HCT116 (cell line): ENCODE results near the gene ATP4A. TPM values are rescaled to one million over a fixed set of nuclear protein-coding genes. Genes with fewer than 3 reads are reported as not detected.
A peak's percentile ranks its signal among the peaks of the same experiment; 100 is the strongest.

ENCODE experiments used
- ATAC-seq: fragments of 200-7000 bp; cut with Tn5 transposase; 2 replicates; pipeline ENCODE4 v1.9.1; 2020; ENCODE audit warnings: mild to moderate bottlenecking, moderate library complexity
- BruUV-seq: library from RNA; stranded (reverse); fragments of 400-500 nt; replicated peaks from 2 replicates; lab custom pipeline; 2021; lab: Mats Ljungman, UMichigan
- CTCF ChIA-PET: fragments of 300-600 bp; sonication (Branson Sonifier 250); formaldehyde crosslinking; loops from one replicate; lab custom pipeline; 2021; ENCODE audit warnings: antibody characterized with exemption; lab: Charles Lee
- POLR2A ChIA-PET: fragments of 300-600, 350-600 bp; sonication (Branson Sonifier 250); formaldehyde crosslinking; loops from one replicate; lab custom pipeline; 2021; ENCODE audit warnings: antibody characterized with exemption; lab: Charles Lee
- RAD21 ChIA-PET, 2 experiments: fragments of 300-600 bp; sonication (Branson Sonifier 250); formaldehyde crosslinking; loops; one replicate each; lab custom pipeline; 2023; ENCODE audit warnings: low total read pairs in 2 of 2; ENCODE audit not compliant: uncharacterized antibody in 2 of 2, unreplicated experiment in 2 of 2, low non-redundant PET in 1 of 2; lab: Charles Lee
- DNase-seq: peaks from one replicate; pipeline ENCODE4 v3.0.0-alpha.2; 2010; ENCODE audit warnings: low read depth, low spot score
- H2AFZ ChIP-seq: fragments of 200-600 bp; shearing (Covaris generic), sonication (generic); 2 replicates; pipeline ENCODE4 v1.6.1; 2017; ENCODE audit warnings: low read depth, mixed run types, mixed read lengths, antibody characterized with exemption, low read length; ENCODE audit not compliant: poor library complexity, severe bottlenecking
- H3K27ac ChIP-seq: 2 replicates; pipeline ENCODE4 v1.5.1; 2012; ENCODE audit warnings: low read depth, low read length
- H3K27me3 ChIP-seq: fragments of 200-600 bp; sonication (generic); 2 replicates; pipeline ENCODE4 v1.6.1; 2016; ENCODE audit warnings: mixed run types, low read length, mixed read lengths; ENCODE audit not compliant: insufficient read depth
- H3K36me3 ChIP-seq, 2 experiments: fragments of 200-500 bp in 1 of 2; fragments of 200-600 bp in 1 of 2; sonication (Bioruptor generic) in 1 of 2; sonication (generic) in 1 of 2; 2 replicates each; pipeline versions ENCODE4 v1.5.1 to v1.6.1; 2014 to 2016; ENCODE audit warnings: low read length in 2 of 2, inconsistent platforms in 1 of 2, mixed read lengths in 1 of 2, mixed run types in 1 of 2; ENCODE audit not compliant: insufficient read depth in 2 of 2, control insufficient read depth in 1 of 2
- H3K4me1 ChIP-seq, 2 experiments: fragments of 200-600 bp in 1 of 2; sonication (generic) in 1 of 2; 2 replicates each; pipeline versions ENCODE4 v1.5.1 to v1.6.1; 2012 to 2017; ENCODE audit warnings: low read length in 2 of 2, inconsistent platforms in 1 of 2, mild to moderate bottlenecking in 1 of 2, mixed read lengths in 1 of 2, mixed run types in 1 of 2, moderate library complexity in 1 of 2; ENCODE audit not compliant: insufficient read depth in 2 of 2, control insufficient read depth in 1 of 2
- H3K4me2 ChIP-seq: fragments of 200-600 bp; sonication (generic); 2 replicates; pipeline ENCODE4 v1.6.1; 2017; ENCODE audit warnings: mixed run types, low read length, mixed read lengths
- H3K4me3 ChIP-seq, 2 experiments: fragments of 200-600 bp in 1 of 2; sonication (generic) in 1 of 2; replicated peaks in 1 of 2; 2 replicates each; pipeline ENCODE4 v1.5.1; 2011 to 2016; ENCODE audit warnings: low read length in 2 of 2, control low read depth in 1 of 2, low read depth in 1 of 2, mild to moderate bottlenecking in 1 of 2, mixed read lengths in 1 of 2, mixed run types in 1 of 2
- H3K79me2 ChIP-seq: fragments of 200-600 bp; sonication (generic); 2 replicates; pipeline ENCODE4 v1.6.1; 2017; ENCODE audit warnings: mild to moderate bottlenecking, mixed run types, low read length, moderate library complexity, mixed read lengths; ENCODE audit not compliant: insufficient read depth
- H3K9ac ChIP-seq: fragments of 200-600 bp; sonication (generic); 2 replicates; pipeline ENCODE4 v1.6.1; 2016; ENCODE audit warnings: low read length, mixed read lengths
- H3K9me2 ChIP-seq: fragments of 200-600 bp; sonication (generic), shearing (Covaris generic); 2 replicates; pipeline ENCODE4 v1.6.1; 2017; ENCODE audit warnings: mixed run types, mild to moderate bottlenecking, moderate library complexity; ENCODE audit not compliant: insufficient read depth
- H3K9me3 ChIP-seq, 2 experiments: fragments of 200-500 bp in 1 of 2; fragments of 200-600 bp in 1 of 2; sonication (Bioruptor generic) in 1 of 2; sonication (generic) in 1 of 2; 2 replicates each; pipeline ENCODE4 v1.6.1; 2014 to 2017; ENCODE audit warnings: low read length in 2 of 2, mixed read lengths in 2 of 2, inconsistent platforms in 1 of 2, low read depth in 1 of 2, mild to moderate bottlenecking in 1 of 2, mixed run types in 1 of 2, moderate library complexity in 1 of 2; ENCODE audit not compliant: control insufficient read depth in 1 of 2, insufficient read depth in 1 of 2
- H4K20me1 ChIP-seq: fragments of 200-600 bp; sonication (generic), shearing (Covaris generic); 2 replicates; pipeline ENCODE4 v1.6.1; 2017; ENCODE audit warnings: mixed run types, mild to moderate bottlenecking, moderate library complexity; ENCODE audit not compliant: insufficient read depth
- CBX3 ChIP-seq: IDR thresholded peaks from 2 replicates; pipeline ENCODE4 v1.6.1; 2012; ENCODE audit warnings: low read depth
- CTCF ChIP-seq, 3 experiments: fragments of 200-600 bp in 1 of 3; sonication (generic) in 1 of 3; IDR thresholded peaks in 2 of 3; conservative IDR thresholded peaks in 1 of 3; 2 replicates each; pipeline ENCODE4 v1.5.1; 2012 to 2017; ENCODE audit warnings: low read depth in 2 of 3, low read length in 2 of 3, antibody characterized with exemption in 1 of 3, borderline replicate concordance in 1 of 3, control low read depth in 1 of 3, mild to moderate bottlenecking in 1 of 3, mixed read lengths in 1 of 3, mixed run types in 1 of 3, moderate library complexity in 1 of 3; ENCODE audit not compliant: insufficient read depth in 1 of 3
- FOSL1 ChIP-seq: IDR thresholded peaks from 2 replicates; pipeline ENCODE4 v1.6.1; 2012; ENCODE audit warnings: low read depth
- MAX ChIP-seq: IDR thresholded peaks from 2 replicates; pipeline ENCODE4 v1.6.1; 2012
- POLR2AphosphoS5 ChIP-seq: IDR thresholded peaks from 2 replicates; pipeline ENCODE4 v1.6.1; 2011; ENCODE audit warnings: mild to moderate bottlenecking, low read depth, low read length, moderate library complexity
- SIN3A ChIP-seq: IDR thresholded peaks from 2 replicates; pipeline ENCODE4 v1.6.1; 2012; ENCODE audit warnings: low read depth
- ZFX ChIP-seq: fragments of 450-650 bp; IDR thresholded peaks from 2 replicates; pipeline ENCODE4 v1.6.1; 2017
- ZNF274 ChIP-seq: fragments of 200-500 bp; sonication (Bioruptor generic); IDR thresholded peaks from 2 replicates; pipeline ENCODE4 v1.6.1; 2014; ENCODE audit warnings: mild to moderate bottlenecking, low read depth, low read length, inconsistent platforms
- intact Hi-C: fragments of 100-400 bp; cut with micrococcal nuclease; formaldehyde crosslinking; loops from 2 replicates; pipeline ENCODE4 v1.10.0; 2022
- total RNA-seq: library from RNA; stranded (reverse); gene quantifications from one replicate; pipeline ENCODE4 v1.2.1, GENCODE V29; 2021; ENCODE audit not compliant: unreplicated experiment

The ATP4A gene
- total RNA-seq, 1 experiment from 2014 or later = 0.27 TPM

GRCh38 chr19:35509861-35510625 lies 53.4 kb downstream of the ATP4A start (continued):
- TF ChIP-seq CTCF (IDR thresholded peaks at IDR 0.05 in 2 of 3, conservative IDR thresholded peaks at IDR 0.05 in 1 of 3; ENCODE audit: borderline replicate concordance in 1 of 3, insufficient read depth in 1 of 3, low read depth in 2 of 3, low read length in 2 of 3) (peak; percentile 95 to 96 (median 95)), ZNF274 (no peak)
- TF ChIP-seq, all 23 proteins: peak for 9

- Histone ChIP-seq H3K36me3 (peaks cover 12 to 30% of the 10 kb centered on the region in 2 experiments; a peak in 3 of 4 replicates), H3K9me3 (no peaks in the 10 kb centered on the region), H3K4me1 (peaks cover 13 to 31% of the 10 kb centered on the region in 2 experiments), H4K20me1 (no peaks in the 10 kb centered on the region), H3K27me3 (no peaks in the 10 kb centered on the region), H3K27ac (peak overlapping the region; percentile 94), H3K4me3 (peak overlapping the region; percentile 66 to 70), H3K4me2 (peak overlapping the region; percentile 94), H3K9me2 (no peaks in the 10 kb centered on the region), H3K79me2 (peaks cover 49% of the 10 kb centered on the region), H3K9ac (peak overlapping the region; percentile 85), H2AFZ (no peak overlapping the region)
- CTCF ChIA-PET = interaction anchor here (1.0 to 2.5 kb wide), 4 partner anchors 14 to 239 kb away, joined by 3 to 11 read pairs (median 4); no protein-coding TSS in a partner anchor
- TF ChIP-seq ZNF274 (no peak), ZFX (no peak), FOSL1 (no peak), POLR2AphosphoS5 (peak; percentile 82), CBX3 (no peak), SIN3A (peak; percentile 52), MAX (peak; percentile 94)
- intact Hi-C loops = no loop called here
- DNase-seq = peak; percentile 59
- ATAC-seq = peak; percentile 68
- POLR2A ChIA-PET = interaction anchor here (0.6 to 2.4 kb wide), 10 partner anchors 10 to 368 kb away, joined by 3 to 22 read pairs (median 4); no protein-coding TSS in a partner anchor
- RAD21 ChIA-PET = interaction anchor here in 1 of 2 experiments (0.6 kb wide), 2 partner anchors 14 to 198 kb away, joined by 3 to 4 read pairs; no protein-coding TSS in a partner anchor
- BruUV-seq = no TSS peak
Observed at GRCh38 chr19:35509018-35509652, 54.3 kb downstream of the ATP4A start.
